Right ventricle myocardium inferior (tissue), 1 donor: ENCODE results near the gene IL4I1. TPM values are rescaled to one million over a fixed set of nuclear protein-coding genes. Genes with fewer than 3 reads are reported as not detected.
"Not testable (repeated sequence)": the region's sequence is repeated elsewhere in the genome, so short reads cannot be mapped to it uniquely, and the experiment has no call there.

ENCODE experiments used
- ATAC-seq: fragments of 200-7000 bp; cut with Tn5 transposase; one replicate; pipeline ENCODE4 v1.9.1; 2020; ENCODE audit warnings: mild to moderate bottlenecking, moderate library complexity
- DNase-seq: peaks from one replicate; pipeline ENCODE4 v3.0.0; 2021; ENCODE audit errors: missing footprints
- intact Hi-C: fragments of 100-400 bp; cut with DNase I; formaldehyde crosslinking; loops from one replicate; pipeline ENCODE4 v1.11.0; 2022
- total RNA-seq: library from RNA; stranded (reverse); fragmentation: NEBNext Ultra II Directional; extraction: Animal tissue kit (Norgen Biotek cat#: 25700); gene quantifications from one replicate; pipeline ENCODE4 v1.2.1, GENCODE V29; 2021
- donor health status: DM: no; HTN: yes; CAD: no; lungs with severe emphysema.

The IL4I1 gene
- total RNA-seq, 1 donor from 2014 or later, result 0.30 TPM

GRCh38 chr19:49925486-49925885 lies 28.8 kb upstream of the IL4I1 start:
- intact Hi-C loops, result no loop called here
- no peak for ATAC-seq

GRCh38 chr19:49924881-49925210 lies 28.2 kb upstream of the IL4I1 start:
- ATAC-seq, DNase-seq, intact Hi-C loops: not testable (repeated sequence)

More at GRCh38 chr19:49925486-49925885, 28.8 kb upstream of the IL4I1 start:
- no peak for DNase-seq

- DNase-seq (no peak), ATAC-seq (no peak)
- intact Hi-C loops, result no loop called here
Measured at GRCh38 chr19:49924004-49924880, 27.6 kb upstream of the IL4I1 start.

GRCh38 chr19:49923055-49924003 lies 26.6 kb upstream of the IL4I1 start:
- intact Hi-C loops, result no loop called here
- ATAC-seq, result no peak
- no peak for DNase-seq

GRCh38 chr19:49921871-49922795 lies 25.4 kb upstream of the IL4I1 start:
- DNase-seq, result no peak
- intact Hi-C loops, result no loop called here
- no peak for ATAC-seq

GRCh38 chr19:49920624-49921363 lies 24.1 kb upstream of the IL4I1 start:
- intact Hi-C loops, result no loop called here
- DNase-seq (no peak), ATAC-seq (no peak)

- no peak for DNase-seq
- intact Hi-C loops, result no loop called here
- no peak for ATAC-seq
Measured at GRCh38 chr19:49918089-49918488, 21.4 kb upstream of the IL4I1 start.

- DNase-seq (no peak), ATAC-seq (no peak)
- intact Hi-C loops, result no loop called here
Measured at GRCh38 chr19:49916839-49917733, 20.4 kb upstream of the IL4I1 start.

- no peak for DNase-seq
- intact Hi-C loops, result no loop called here
- no peak for ATAC-seq
Measured at GRCh38 chr19:49915271-49915670, 18.6 kb upstream of the IL4I1 start.

- intact Hi-C loops, result no loop called here
- no peak for ATAC-seq
- no peak for DNase-seq
Measured at GRCh38 chr19:49913720-49914119, 17.0 kb upstream of the IL4I1 start.

GRCh38 chr19:49912965-49913685 lies 16.4 kb upstream of the IL4I1 start:
- intact Hi-C loops, result no loop called here

GRCh38 chr19:49911381-49912145 lies 14.9 kb upstream of the IL4I1 start:
- intact Hi-C loops, result no loop called here
- ATAC-seq (no peak), DNase-seq (peak; percentile 44)

More at GRCh38 chr19:49912965-49913685, 16.4 kb upstream of the IL4I1 start:
- DNase-seq (peak; percentile 20), ATAC-seq (no peak)

- intact Hi-C loops, result no loop called here
- DNase-seq (peak; percentile 11), ATAC-seq (no peak)
Measured at GRCh38 chr19:49910179-49910578, 13.5 kb upstream of the IL4I1 start.

GRCh38 chr19:49908480-49909420 lies 12.1 kb upstream of the IL4I1 start:
- intact Hi-C loops, result no loop called here
- peak; percentile 45 for DNase-seq
- ATAC-seq, result no peak
